Coronary artery (tissue), 2 donors: ENCODE data around the gene SMAP1.

ENCODE experiments used
- DNase-seq: peaks from one replicate; pipeline ENCODE4 v3.0.0-alpha.2; 2017; ENCODE audit warnings: low spot score
- H3K27ac ChIP-seq, 2 donors: fragments of 200-600 bp; sonication (generic); one replicate each; pipeline ENCODE4 v1.5.1; 2016 to 2019
- H3K4me3 ChIP-seq: fragments of 200-600 bp; sonication (generic); 2 replicates; pipeline ENCODE4 v1.5.1; 2016; ENCODE audit warnings: mild to moderate bottlenecking, moderate library complexity
- CTCF ChIP-seq: fragments of 200-600 bp; sonication (generic); IDR thresholded peaks from one replicate; pipeline ENCODE4 v1.5.1; 2019; ENCODE audit warnings: antibody characterized with exemption

The SMAP1 gene

GRCh38 chr6:70846207-70846835 lies 178.6 kb downstream of the SMAP1 start:
- H3K27ac ChIP-seq, result no peak overlapping the region
- TF ChIP-seq CTCF, result no peak
- H3K4me3 ChIP-seq, result no peak overlapping the region
- no peak for DNase-seq

- H3K27ac ChIP-seq, result no peak overlapping the region
- DNase-seq, result no peak
- no peak overlapping the region for H3K4me3 ChIP-seq
- no peak for TF ChIP-seq CTCF
Observed at GRCh38 chr6:70847106-70848084, 179.7 kb downstream of the SMAP1 start.

GRCh38 chr6:70849348-70850069 lies 181.8 kb downstream of the SMAP1 start:
- H3K4me3 ChIP-seq, result no peak overlapping the region
- no peak overlapping the region for H3K27ac ChIP-seq
- no peak for DNase-seq
- no peak for TF ChIP-seq CTCF

- no peak for DNase-seq
Observed at GRCh38 chr6:70852667-70853246, 185.1 kb downstream of the SMAP1 start.

GRCh38 chr6:70857387-70858077 lies 189.8 kb downstream of the SMAP1 start:
- no peak for DNase-seq
- Histone ChIP-seq H3K4me3 (no peak overlapping the region), H3K27ac (no peak overlapping the region)
- no peak for TF ChIP-seq CTCF

More at GRCh38 chr6:70852667-70853246, 185.1 kb downstream of the SMAP1 start:
- no peak for TF ChIP-seq CTCF
- H3K4me3 ChIP-seq, result no peak overlapping the region
- H3K27ac ChIP-seq, result no peak overlapping the region

GRCh38 chr6:70860045-70860444 lies 192.4 kb downstream of the SMAP1 start:
- no peak overlapping the region for H3K4me3 ChIP-seq
- no peak overlapping the region for H3K27ac ChIP-seq
- no peak for TF ChIP-seq CTCF
- DNase-seq, result no peak
